Gastroesophageal sphincter (tissue), 3 donors: Measurements from ENCODE around the gene MAFF.

Experiments used
- POLR2A ChIP-seq, 2 donors: fragments of 450-650 bp; IDR thresholded peaks; one replicate each; pipeline ENCODE4 v1.6.1; 2017; ENCODE audit warnings: antibody characterized with exemption in 2 of 2, mild to moderate bottlenecking in 2 of 2, moderate library complexity in 1 of 2
- TF ChIP-seq, protein P1 (sequence below), 4 experiments: fragments of 200-600 bp in 2 of 4; fragments of 450-650 bp in 2 of 4; sonication (generic) in 1 of 4; IDR thresholded peaks; one replicate each; pipeline ENCODE4 v1.5.1; 2017 to 2019; ENCODE audit warnings: antibody characterized with exemption in 4 of 4, mild to moderate bottlenecking in 2 of 4, moderate library complexity in 2 of 4

GRCh38 chr22:38230108-38230825 lies 28.5 kb downstream of the MAFF start:
- TF ChIP-seq, protein P1, sequence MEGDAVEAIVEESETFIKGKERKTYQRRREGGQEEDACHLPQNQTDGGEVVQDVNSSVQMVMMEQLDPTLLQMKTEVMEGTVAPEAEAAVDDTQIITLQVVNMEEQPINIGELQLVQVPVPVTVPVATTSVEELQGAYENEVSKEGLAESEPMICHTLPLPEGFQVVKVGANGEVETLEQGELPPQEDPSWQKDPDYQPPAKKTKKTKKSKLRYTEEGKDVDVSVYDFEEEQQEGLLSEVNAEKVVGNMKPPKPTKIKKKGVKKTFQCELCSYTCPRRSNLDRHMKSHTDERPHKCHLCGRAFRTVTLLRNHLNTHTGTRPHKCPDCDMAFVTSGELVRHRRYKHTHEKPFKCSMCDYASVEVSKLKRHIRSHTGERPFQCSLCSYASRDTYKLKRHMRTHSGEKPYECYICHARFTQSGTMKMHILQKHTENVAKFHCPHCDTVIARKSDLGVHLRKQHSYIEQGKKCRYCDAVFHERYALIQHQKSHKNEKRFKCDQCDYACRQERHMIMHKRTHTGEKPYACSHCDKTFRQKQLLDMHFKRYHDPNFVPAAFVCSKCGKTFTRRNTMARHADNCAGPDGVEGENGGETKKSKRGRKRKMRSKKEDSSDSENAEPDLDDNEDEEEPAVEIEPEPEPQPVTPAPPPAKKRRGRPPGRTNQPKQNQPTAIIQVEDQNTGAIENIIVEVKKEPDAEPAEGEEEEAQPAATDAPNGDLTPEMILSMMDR (IDR thresholded peaks at IDR 0.05), result peak in 3 of 4 experiments; percentile 20 to 56 (median 46)
- TF ChIP-seq POLR2A (IDR thresholded peaks at IDR 0.05), result no peak
